ENCODE measurements around the gene TBX19. TPM values are rescaled to one million over a fixed set of nuclear protein-coding genes. Genes with fewer than 3 reads are reported as not detected.

TBX19 gene
- total RNA-seq, result 0.29 and 1.1 TPM in 2 replicates

DNA sequence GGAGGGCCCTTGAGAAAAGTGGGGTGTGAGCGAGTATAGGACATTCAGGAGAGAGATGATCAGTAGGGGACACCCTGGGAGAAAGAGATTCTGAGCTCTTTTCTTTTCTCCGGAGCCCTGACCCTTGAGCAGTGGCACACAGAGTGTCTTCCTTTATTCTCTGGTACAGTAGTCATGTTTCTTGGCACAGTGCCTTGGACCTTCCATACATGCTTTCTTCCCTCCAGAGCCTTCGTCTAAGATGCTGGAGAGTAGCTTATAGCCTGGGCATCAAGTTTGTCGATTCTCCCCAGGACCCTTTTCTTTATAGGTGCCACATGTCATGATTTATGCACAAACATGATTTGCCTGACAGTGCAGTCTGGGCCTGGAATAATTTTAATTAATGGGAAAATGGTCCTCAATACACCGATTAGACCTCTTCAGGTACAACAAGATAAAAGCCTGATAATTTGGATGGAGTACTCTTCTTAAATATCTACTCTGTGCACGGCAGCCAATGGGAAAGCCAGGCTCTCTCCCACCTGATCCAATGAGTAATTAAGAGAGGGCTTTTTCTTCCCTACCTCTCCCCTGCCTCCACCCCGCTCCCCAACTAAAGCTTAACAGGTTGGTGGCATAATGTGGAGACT is at the start of gene TBX19:
TSS of gene TBX19 (plus strand) at position 582 of the 632 bp plus-strand sequence. CDS start 214 bp downstream, outside the sequence.

Other genes with a start within 250 kb of the TBX19 start
- 4.9 and 9.2 TPM in 2 replicates for gene GPR161, start 143.9 kb upstream of the TBX19 start, total RNA-seq
- 27.6 and 36.6 TPM in 2 replicates for gene TIPRL, start 101.9 kb upstream of the TBX19 start, total RNA-seq
- 19.6 and 20.9 TPM in 2 replicates for gene SFT2D2, start 54.9 kb upstream of the TBX19 start, total RNA-seq